GM21723 (cell line): ENCODE data around the gene PCGF3.
"Not testable (repeated sequence)": the region's sequence is repeated elsewhere in the genome, so short reads cannot be mapped to it uniquely, and the experiment has no call there.

Source experiments
- ATAC-seq: cut with Tn5 transposase; IDR thresholded peaks from one replicate; pipeline ENCODE4 v1.9.1; 2021; ENCODE audit warnings: mild to moderate bottlenecking, moderate library complexity; ENCODE audit not compliant: unreplicated experiment

PCGF3 gene

GRCh38 chr4:667545-667925 is 38.1 kb upstream of the PCGF3 start:
- no peak for ATAC-seq

GRCh38 chr4:668219-668618 is 37.4 kb upstream of the PCGF3 start:
- ATAC-seq = not testable (repeated sequence)

- not testable (repeated sequence) for ATAC-seq
Measured at GRCh38 chr4:669806-670559, 35.6 kb upstream of the PCGF3 start.

GRCh38 chr4:671769-672168 is 33.9 kb upstream of the PCGF3 start:
- no peak for ATAC-seq

- no peak for ATAC-seq
Measured at GRCh38 chr4:673349-674091, 32.1 kb upstream of the PCGF3 start.

GRCh38 chr4:674172-675035 is 31.2 kb upstream of the PCGF3 start, which contains the start of the genes ATP5ME and MYL5:
Gene ATP5ME, minus strand, starts transcription at chr4:674276. Its CDS starts 29 bp downstream, at chr4:674247.
Gene MYL5, plus strand, starts transcription at chr4:674542. Its CDS starts 3,485 bp downstream, at chr4:678027.
- ATAC-seq = peak; percentile 69

- ATAC-seq = peak; percentile 4
Measured at GRCh38 chr4:675036-675882, 30.4 kb upstream of the PCGF3 start.

- peak; percentile 33 for ATAC-seq
Measured at GRCh38 chr4:675980-676870, 29.4 kb upstream of the PCGF3 start.

GRCh38 chr4:676871-677235 is 28.8 kb upstream of the PCGF3 start:
- ATAC-seq = no peak

GRCh38 chr4:677431-678293 is 28.0 kb upstream of the PCGF3 start:
- ATAC-seq = no peak

GRCh38 chr4:678331-679103 is 27.1 kb upstream of the PCGF3 start:
- ATAC-seq = no peak

GRCh38 chr4:679104-679481 is 26.5 kb upstream of the PCGF3 start:
- ATAC-seq = no peak

- no peak for ATAC-seq
Measured at GRCh38 chr4:679629-680028, 26.0 kb upstream of the PCGF3 start.

- no peak for ATAC-seq
Measured at GRCh38 chr4:680091-680490, 25.5 kb upstream of the PCGF3 start.

- no peak for ATAC-seq
Measured at GRCh38 chr4:680551-680927, 25.1 kb upstream of the PCGF3 start.

GRCh38 chr4:680928-681645 is 24.5 kb upstream of the PCGF3 start:
- peak; percentile 23 for ATAC-seq
